GM23338 (cell line): ENCODE data around the gene SNN. TPM values are rescaled to one million over a fixed set of nuclear protein-coding genes. Genes with fewer than 3 reads are reported as not detected.
A peak's percentile ranks its signal among the peaks of the same experiment; 100 is the strongest.

Experiments used
- ATAC-seq: fragments of 200-7000 bp; cut with Tn5 transposase; 3 replicates; pipeline ENCODE4 v1.9.1; 2020
- DNase-seq: peaks from one replicate; pipeline ENCODE4 v3.0.0-alpha.2; 2015; ENCODE audit warnings: low spot score
- H2AFZ ChIP-seq: fragments of 200-600 bp; sonication (generic); 2 replicates; pipeline ENCODE4 v1.8.0; 2016; ENCODE audit warnings: antibody characterized with exemption, mild to moderate bottlenecking, moderate library complexity
- H3F3A ChIP-seq: fragments of 200-600 bp; sonication (generic); replicated peaks from 2 replicates; pipeline ENCODE4 v1.8.0; 2017; ENCODE audit warnings: antibody characterized with exemption, mixed run types, low read depth
- H3K27ac ChIP-seq: fragments of 200-600 bp; sonication (generic); 2 replicates; pipeline ENCODE4 v1.6.1; 2016; ENCODE audit warnings: low read depth
- H3K27me3 ChIP-seq: fragments of 200-600 bp; sonication (generic); 2 replicates; pipeline ENCODE4 v1.8.0; 2016; ENCODE audit warnings: mild to moderate bottlenecking, mixed run types, moderate library complexity; ENCODE audit not compliant: insufficient read depth
- H3K36me3 ChIP-seq: fragments of 200-600 bp; sonication (generic); 2 replicates; pipeline ENCODE4 v1.8.0; 2016; ENCODE audit warnings: mild to moderate bottlenecking; ENCODE audit not compliant: insufficient read depth
- H3K4me1 ChIP-seq: fragments of 200-600 bp; sonication (generic); 2 replicates; pipeline ENCODE4 v1.8.0; 2016; ENCODE audit warnings: mild to moderate bottlenecking, moderate library complexity; ENCODE audit not compliant: insufficient read depth
- H3K4me2 ChIP-seq: fragments of 200-600 bp; sonication (generic); 2 replicates; pipeline ENCODE4 v1.7.1; 2017; ENCODE audit warnings: mixed run types
- H3K4me3 ChIP-seq: fragments of 200-600 bp; sonication (generic); 2 replicates; pipeline ENCODE4 v1.6.1; 2016; ENCODE audit warnings: mixed run types
- H3K79me2 ChIP-seq: fragments of 200-600 bp; sonication (generic); replicated peaks from 2 replicates; pipeline ENCODE4 v1.8.0; 2017; ENCODE audit warnings: mild to moderate bottlenecking; ENCODE audit not compliant: insufficient read depth
- H3K9me2 ChIP-seq: fragments of 200-600 bp; sonication (generic); 2 replicates; pipeline ENCODE4 v1.8.0; 2017; ENCODE audit not compliant: insufficient read depth
- H4K20me1 ChIP-seq: fragments of 200-600 bp; sonication (generic); replicated peaks from 2 replicates; pipeline ENCODE4 v1.8.0; 2017; ENCODE audit warnings: mild to moderate bottlenecking; ENCODE audit not compliant: insufficient read depth
- H3K27ac Mint-ChIP-seq: 2 replicates; pipeline ENCODE4 v1.8.0; 2020; ENCODE audit warnings: inconsistent platforms, mild to moderate bottlenecking, moderate library complexity, mixed read lengths
- H3K27me3 Mint-ChIP-seq: 3 replicates; pipeline ENCODE4 v1.8.0; 2022; ENCODE audit warnings: low read depth, mild to moderate bottlenecking, moderate library complexity, mixed read lengths, inconsistent platforms; ENCODE audit not compliant: insufficient read depth, poor library complexity
- H3K36me3 Mint-ChIP-seq: 3 replicates; pipeline ENCODE4 v1.8.0; 2021; ENCODE audit warnings: low read depth, mild to moderate bottlenecking, inconsistent platforms, moderate library complexity, mixed read lengths
- H3K4me1 Mint-ChIP-seq: 3 replicates; pipeline ENCODE4 v1.8.0; 2020; ENCODE audit warnings: mild to moderate bottlenecking, inconsistent platforms, mixed read lengths
- H3K4me3 Mint-ChIP-seq: 3 replicates; pipeline ENCODE4 v1.8.0; 2021; ENCODE audit warnings: moderate library complexity, mild to moderate bottlenecking, inconsistent platforms, mixed read lengths
- H3K9me3 Mint-ChIP-seq: 3 replicates; pipeline ENCODE4 v1.8.0; 2020; ENCODE audit warnings: moderate library complexity, mild to moderate bottlenecking, inconsistent platforms, mixed read lengths
- CREB1 ChIP-seq: fragments of 250-450 bp; sonication (Bioruptor Pico); IDR thresholded peaks from 2 replicates; pipeline ENCODE4 v1.5.0; 2020; ENCODE audit warnings: low read depth, mild to moderate bottlenecking, moderate library complexity
- CTCF ChIP-seq, 2 experiments: fragments of 200-600 bp in 1 of 2; sonication (generic) in 1 of 2; conservative IDR thresholded peaks; 2 replicates each; pipeline versions ENCODE4 v1.5.1 to v1.6.1; 2016 to 2017; ENCODE audit warnings: antibody characterized with exemption in 2 of 2, low read depth in 2 of 2, mild to moderate bottlenecking in 2 of 2, moderate library complexity in 1 of 2
- ETS1 ChIP-seq: IDR thresholded peaks from 2 replicates; pipeline ENCODE4 v1.6.1; 2016; ENCODE audit warnings: antibody characterized with exemption
- EZH2 ChIP-seq: fragments of 200-600 bp; sonication (generic); IDR thresholded peaks from one replicate; pipeline ENCODE4 v1.8.0; 2017; ENCODE audit warnings: antibody characterized with exemption, mild to moderate bottlenecking, low read depth; ENCODE audit not compliant: unreplicated experiment
- EZH2phosphoT487 ChIP-seq: fragments of 200-600 bp; sonication (generic); IDR thresholded peaks from one replicate; pipeline ENCODE4 v1.8.1; 2018; ENCODE audit warnings: antibody characterized with exemption; ENCODE audit not compliant: unreplicated experiment
- JUNB ChIP-seq: IDR thresholded peaks from one replicate; pipeline ENCODE4 v1.6.1; 2016; ENCODE audit warnings: antibody characterized with exemption; ENCODE audit not compliant: unreplicated experiment
- NANOG ChIP-seq: IDR thresholded peaks from 2 replicates; pipeline ENCODE4 v1.6.1; 2016; ENCODE audit warnings: antibody characterized with exemption, borderline replicate concordance
- POLR2AphosphoS5 ChIP-seq: IDR thresholded peaks from 2 replicates; pipeline ENCODE4 v1.6.1; 2016; ENCODE audit warnings: antibody characterized with exemption, low read depth
- REST ChIP-seq: IDR thresholded peaks from one replicate; pipeline ENCODE4 v1.6.1; 2018; ENCODE audit warnings: antibody characterized with exemption; ENCODE audit not compliant: unreplicated experiment
- STAT1 ChIP-seq: IDR thresholded peaks from one replicate; pipeline ENCODE4 v1.6.1; 2016; ENCODE audit warnings: antibody characterized with exemption; ENCODE audit not compliant: unreplicated experiment
- ZNF114 ChIP-seq: fragments of 250-450 bp; sonication (Bioruptor Pico); IDR thresholded peaks from 2 replicates; pipeline ENCODE4 v1.5.0; 2020; ENCODE audit warnings: mild to moderate bottlenecking, moderate library complexity
- ZNF331 ChIP-seq: fragments of 250-450 bp; sonication (Bioruptor Pico); IDR thresholded peaks from 2 replicates; pipeline ENCODE4 v1.5.0; 2020; ENCODE audit warnings: low read depth, mild to moderate bottlenecking, moderate library complexity
- ZNF462 ChIP-seq: fragments of 250-450 bp; sonication (Bioruptor Pico); IDR thresholded peaks from 2 replicates; pipeline ENCODE4 v1.5.0; 2020; ENCODE audit warnings: mild to moderate bottlenecking, moderate library complexity
- polyA plus RNA-seq: library from polyadenylated mRNA; unstranded; fragments of >200 nt; fragmentation: Nextera tagmentation; extraction: Ambion mirVana; gene quantifications from 2 replicates; pipeline ENCODE4 v1.2.1, GENCODE V29; 2016
- total RNA-seq: library from RNA; depleted of rRNA; stranded (reverse); fragments of >200 nt; shearing (Covaris generic); gene quantifications from 2 replicates; pipeline ENCODE4 v1.2.3, GENCODE V29; 2014

SNN gene
- total and polyA plus RNA-seq, 2 experiments from 2014 or later: 19.0 to 63.3 TPM

- Histone ChIP-seq H3K36me3 (0 out of 2 replicates have a peak, but pooled peaks cover 6% of the 10 kb centered on the region), H2AFZ (no peak overlapping the region), H3K27me3 (no peaks in the 10 kb centered on the region), H3K27ac (0 out of 2 replicates have a peak overlapping the region, but pooled peaks have one; percentile 36), H4K20me1 (0 out of 2 replicates have a peak, but pooled peaks cover 3% of the 10 kb centered on the region), H3K79me2 (no peaks in the 10 kb centered on the region), H3K4me3 (no peak overlapping the region), H3K4me2 (no peak overlapping the region), H3F3A (no peaks in the 10 kb centered on the region; the same call in 1 of the 2 replicates), H3K4me1 (0 out of 2 replicates have a peak, but pooled peaks cover 7% of the 10 kb centered on the region), H3K9me2 (no peaks in the 10 kb centered on the region)
- peaks cover 10% of the 10 kb centered on the region; the same call in 2 of the 3 replicates for H3K36me3 Mint-ChIP-seq
- H3K9me3 Mint-ChIP-seq: no peaks in the 10 kb centered on the region
- DNase-seq: no peak
- no peak for TF ChIP-seq POLR2AphosphoS5
- no peak for TF ChIP-seq CREB1 (CRISPR knock-in tag)
- TF ChIP-seq ZNF114 (CRISPR knock-in tag): no peak
- TF ChIP-seq JUNB: no peak
- TF ChIP-seq REST: no peak
- TF ChIP-seq EZH2: no peak
- no peak for TF ChIP-seq CTCF (conservative IDR thresholded peaks at IDR 0.05; ENCODE audit: low read depth in 2 of 2)
- no peak for TF ChIP-seq ETS1
- no peak for TF ChIP-seq ZNF331 (CRISPR knock-in tag)
- TF ChIP-seq ZNF462 (CRISPR knock-in tag): no peak
- TF ChIP-seq STAT1: no peak
- no peak for TF ChIP-seq EZH2phosphoT487
- TF ChIP-seq NANOG: no peak
- no peaks in the 10 kb centered on the region for H3K27me3 Mint-ChIP-seq
- no peak for ATAC-seq
- no peak overlapping the region for H3K27ac Mint-ChIP-seq
- H3K4me3 Mint-ChIP-seq: no peak overlapping the region
- H3K4me1 Mint-ChIP-seq: peaks cover 8% of the 10 kb centered on the region; the same call in 2 of the 3 replicates
Observed at GRCh38 chr16:11719171-11719570, 50.9 kb downstream of the SNN start.
